HepG2 (cell line): Measurements from ENCODE around the gene SAMSN1.

Experiments
- FOXK2 ChIP-seq: fragments of 450-650 bp; IDR thresholded peaks from 2 replicates; pipeline ENCODE4 v1.6.1; 2016
- SP2 ChIP-seq: sonication (generic); formaldehyde crosslinking; IDR thresholded peaks from 2 replicates; pipeline ENCODE4 v1.5.1; 2020; ENCODE audit warnings: mild to moderate bottlenecking, missing genetic modification reagents
- TF ChIP-seq, protein P1 (sequence below), 2 experiments: IDR thresholded peaks; 2 replicates each; pipeline ENCODE4 v1.6.1; 2011 to 2012; ENCODE audit warnings: low read length in 2 of 2, borderline replicate concordance in 1 of 2, low read depth in 1 of 2, mild to moderate bottlenecking in 1 of 2, moderate library complexity in 1 of 2

DNA sequence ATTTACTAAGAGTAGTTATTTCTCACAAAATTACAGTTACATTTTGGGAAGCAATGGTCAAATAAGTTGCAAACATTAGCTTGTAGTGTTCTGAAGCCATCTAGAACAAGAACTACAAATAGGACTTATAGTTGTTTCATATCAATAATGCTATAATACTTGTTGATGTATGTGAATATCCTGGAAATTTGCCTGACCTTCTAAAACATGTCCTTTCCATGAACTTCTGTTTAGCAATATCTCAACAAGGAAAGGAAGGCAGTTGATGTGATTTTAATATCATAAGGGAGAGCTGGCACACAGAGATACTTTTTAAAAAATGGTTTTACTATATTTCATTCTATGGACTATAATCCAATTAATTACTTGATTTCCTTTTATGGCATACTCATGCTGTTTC, 47.1 kb upstream of the SAMSN1 start:
- TF ChIP-seq FOXK2 (no peak), SP2 (CRISPR knock-in tag) (no peak)
- TF ChIP-seq, protein P1, sequence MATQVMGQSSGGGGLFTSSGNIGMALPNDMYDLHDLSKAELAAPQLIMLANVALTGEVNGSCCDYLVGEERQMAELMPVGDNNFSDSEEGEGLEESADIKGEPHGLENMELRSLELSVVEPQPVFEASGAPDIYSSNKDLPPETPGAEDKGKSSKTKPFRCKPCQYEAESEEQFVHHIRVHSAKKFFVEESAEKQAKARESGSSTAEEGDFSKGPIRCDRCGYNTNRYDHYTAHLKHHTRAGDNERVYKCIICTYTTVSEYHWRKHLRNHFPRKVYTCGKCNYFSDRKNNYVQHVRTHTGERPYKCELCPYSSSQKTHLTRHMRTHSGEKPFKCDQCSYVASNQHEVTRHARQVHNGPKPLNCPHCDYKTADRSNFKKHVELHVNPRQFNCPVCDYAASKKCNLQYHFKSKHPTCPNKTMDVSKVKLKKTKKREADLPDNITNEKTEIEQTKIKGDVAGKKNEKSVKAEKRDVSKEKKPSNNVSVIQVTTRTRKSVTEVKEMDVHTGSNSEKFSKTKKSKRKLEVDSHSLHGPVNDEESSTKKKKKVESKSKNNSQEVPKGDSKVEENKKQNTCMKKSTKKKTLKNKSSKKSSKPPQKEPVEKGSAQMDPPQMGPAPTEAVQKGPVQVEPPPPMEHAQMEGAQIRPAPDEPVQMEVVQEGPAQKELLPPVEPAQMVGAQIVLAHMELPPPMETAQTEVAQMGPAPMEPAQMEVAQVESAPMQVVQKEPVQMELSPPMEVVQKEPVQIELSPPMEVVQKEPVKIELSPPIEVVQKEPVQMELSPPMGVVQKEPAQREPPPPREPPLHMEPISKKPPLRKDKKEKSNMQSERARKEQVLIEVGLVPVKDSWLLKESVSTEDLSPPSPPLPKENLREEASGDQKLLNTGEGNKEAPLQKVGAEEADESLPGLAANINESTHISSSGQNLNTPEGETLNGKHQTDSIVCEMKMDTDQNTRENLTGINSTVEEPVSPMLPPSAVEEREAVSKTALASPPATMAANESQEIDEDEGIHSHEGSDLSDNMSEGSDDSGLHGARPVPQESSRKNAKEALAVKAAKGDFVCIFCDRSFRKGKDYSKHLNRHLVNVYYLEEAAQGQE (IDR thresholded peaks at IDR 0.05; ENCODE audit: borderline replicate concordance in 1 of 2, low read depth in 1 of 2, low read length in 2 of 2), result no peak
